IMR-90 (cell line): ENCODE measurements around the gene GSTP1. TPM values are rescaled to one million over a fixed set of nuclear protein-coding genes. Genes with fewer than 3 reads are reported as not detected.
A peak's percentile ranks its signal among the peaks of the same experiment; 100 is the strongest.

Experiments
- ATAC-seq: fragments of 200-7000 bp; cut with Tn5 transposase; 2 replicates; pipeline ENCODE4 v1.9.1; 2020; ENCODE audit warnings: low read depth, mild to moderate bottlenecking, moderate library complexity
- BruUV-seq: library from RNA; stranded (reverse); fragments of 400-500 nt; replicated peaks from 2 replicates; lab custom pipeline; 2021; lab: Mats Ljungman, UMichigan
- CTCF ChIA-PET: fragments of 300-600 bp; formaldehyde crosslinking; extraction: SDS; loops from one replicate; lab custom pipeline; 2021; ENCODE audit warnings: antibody characterized with exemption; lab: Yijun Ruan, JAX
- POLR2A ChIA-PET: fragments of 300-600 bp; sonication (Branson Sonifier 250); formaldehyde crosslinking; loops from one replicate; lab custom pipeline; 2022; ENCODE audit warnings: antibody characterized with exemption; ENCODE audit not compliant: unreplicated experiment; lab: Charles Lee
- DNase-seq: peaks from one replicate; pipeline ENCODE4 v3.0.0; 2013
- H2AFZ ChIP-seq: replicated peaks from 2 replicates; pipeline ENCODE3; 2013; ENCODE audit warnings: low read length, mild to moderate bottlenecking; ENCODE audit not compliant: poor library complexity
- H2AK5ac ChIP-seq: 2 replicates; pipeline ENCODE4 v1.6.1; 2013; ENCODE audit warnings: low read depth, low read length, inconsistent platforms
- H2AK9ac ChIP-seq: replicated peaks from 2 replicates; pipeline ENCODE3; 2013; ENCODE audit warnings: mild to moderate bottlenecking, low read depth, low read length, moderate library complexity; ENCODE audit not compliant: poor library complexity
- H2BK120ac ChIP-seq: 2 replicates; pipeline ENCODE4 v1.6.1; 2013; ENCODE audit warnings: low read depth, low read length, inconsistent platforms
- H2BK15ac ChIP-seq: 3 replicates; pipeline ENCODE4 v1.6.1; 2013; ENCODE audit warnings: low read depth, low read length, inconsistent platforms
- H2BK20ac ChIP-seq: 2 replicates; pipeline ENCODE4 v1.6.1; 2013; ENCODE audit warnings: low read depth, mild to moderate bottlenecking, inconsistent platforms, low read length, moderate library complexity
- H2BK5ac ChIP-seq: 2 replicates; pipeline ENCODE4 v1.6.1; 2013; ENCODE audit warnings: mild to moderate bottlenecking, low read depth, low read length, inconsistent platforms; ENCODE audit not compliant: poor library complexity, severe bottlenecking
- H3K14ac ChIP-seq: replicated peaks from 2 replicates; pipeline ENCODE4 v1.6.1; 2013; ENCODE audit warnings: low read depth, low read length, inconsistent platforms
- H3K18ac ChIP-seq: 2 replicates; pipeline ENCODE4 v1.6.1; 2013; ENCODE audit warnings: low read depth, low read length, control low read depth
- H3K23ac ChIP-seq: 2 replicates; pipeline ENCODE4 v1.6.1; 2013; ENCODE audit warnings: low read depth, low read length, inconsistent platforms
- H3K27ac ChIP-seq: 2 replicates; pipeline ENCODE4 v1.5.1; 2013; ENCODE audit warnings: mild to moderate bottlenecking, control low read depth, low read length; ENCODE audit not compliant: insufficient read depth
- H3K27me3 ChIP-seq: 2 replicates; pipeline ENCODE4 v1.6.1; 2013; ENCODE audit warnings: low read length; ENCODE audit not compliant: control insufficient read depth, insufficient read depth
- H3K36me3 ChIP-seq: 2 replicates; pipeline ENCODE4 v1.6.1; 2013; ENCODE audit warnings: low read length, mixed read lengths; ENCODE audit not compliant: control insufficient read depth, insufficient read depth
- H3K4ac ChIP-seq: 2 replicates; pipeline ENCODE4 v1.6.1; 2013; ENCODE audit warnings: low read depth, low read length, inconsistent platforms
- H3K4me1 ChIP-seq: 2 replicates; pipeline ENCODE4 v1.6.1; 2013; ENCODE audit warnings: low read length, mixed read lengths; ENCODE audit not compliant: control insufficient read depth, insufficient read depth
- H3K4me2 ChIP-seq: 2 replicates; pipeline ENCODE4 v1.6.1; 2013; ENCODE audit warnings: low read depth, mild to moderate bottlenecking, control low read depth, low read length, moderate library complexity
- H3K4me3 ChIP-seq: 2 replicates; pipeline ENCODE4 v1.5.1; 2013; ENCODE audit warnings: low read depth, mild to moderate bottlenecking, control low read depth, low read length, moderate library complexity; ENCODE audit not compliant: insufficient read depth
- H3K56ac ChIP-seq: 2 replicates; pipeline ENCODE4 v1.6.1; 2013; ENCODE audit warnings: low read length, inconsistent platforms; ENCODE audit not compliant: insufficient read depth; ENCODE audit errors: extremely low read depth
- H3K79me1 ChIP-seq, 2 experiments: 2 replicates each; pipeline ENCODE4 v1.6.1; 2013; ENCODE audit warnings: low read length in 2 of 2, inconsistent platforms in 1 of 2, low read depth in 1 of 2
- H3K9ac ChIP-seq: 2 replicates; pipeline ENCODE4 v1.6.1; 2013; ENCODE audit warnings: low read depth, low read length, control low read depth
- H3K9me1 ChIP-seq: 2 replicates; pipeline ENCODE4 v1.6.1; 2013; ENCODE audit warnings: low read length, inconsistent platforms; ENCODE audit not compliant: insufficient read depth
- H3K9me3 ChIP-seq: 2 replicates; pipeline ENCODE4 v1.6.1; 2013; ENCODE audit warnings: low read length; ENCODE audit not compliant: control insufficient read depth, insufficient read depth
- H4K20me1 ChIP-seq: 2 replicates; pipeline ENCODE4 v1.6.1; 2013; ENCODE audit warnings: low read length, inconsistent platforms; ENCODE audit not compliant: insufficient read depth
- H4K5ac ChIP-seq: 2 replicates; pipeline ENCODE4 v1.6.1; 2013; ENCODE audit warnings: mild to moderate bottlenecking, low read depth, low read length, control low read depth
- H4K8ac ChIP-seq, 2 experiments: 2 replicates each; pipeline ENCODE4 v1.6.1; 2013; ENCODE audit warnings: low read depth in 2 of 2, low read length in 2 of 2, control low read depth in 1 of 2, inconsistent platforms in 1 of 2
- H4K91ac ChIP-seq: 2 replicates; pipeline ENCODE4 v1.6.1; 2013; ENCODE audit warnings: low read depth, low read length, inconsistent platforms; ENCODE audit not compliant: insufficient read depth
- RAD21 ChIP-seq: IDR thresholded peaks from 2 replicates; pipeline ENCODE4 v1.6.1; 2012; ENCODE audit warnings: low read length, improper control_type of control experiment
- RFX5 ChIP-seq: IDR thresholded peaks from 2 replicates; pipeline ENCODE4 v1.8.0; 2012; ENCODE audit warnings: low read depth, mild to moderate bottlenecking, low read length, moderate library complexity
- SMC3 ChIP-seq: fragments of 150-350 bp; IDR thresholded peaks from 2 replicates; pipeline ENCODE4 v1.6.1; 2016; ENCODE audit warnings: low read depth, mild to moderate bottlenecking, antibody characterized with exemption, low read length, moderate library complexity
- WGBS, 2 experiments: methylation state at CpG; one replicate each; pipeline versions ENCODE4 v1.1.5 to v1.1.7; 2013; ENCODE audit warnings: missing lambda C conversion rate in 2 of 2; ENCODE audit not compliant: insufficient read length in 1 of 2; ENCODE audit errors: extremely low coverage in 2 of 2; 5-methylcytosine and 5-hydroxymethylcytosine counted together
- dilution Hi-C: fragments of 300-500 bp; cut with HindIII; formaldehyde crosslinking; loops from one replicate; pipeline ENCODE4 v1.14.3; 2018; ENCODE audit warnings: low sequenced_read_pairs; ENCODE audit not compliant: unreplicated experiment
- in situ Hi-C: fragments of 300-500 bp; cut with MboI; formaldehyde crosslinking; loops from 3 replicates; pipeline ENCODE4 v1.14.3; 2019; ENCODE audit warnings: low sequenced_read_pairs, inconsistent platforms, mixed read lengths
- intact Hi-C: fragments of 100-400 bp; cut with micrococcal nuclease; formaldehyde crosslinking; loops from 2 replicates; pipeline ENCODE4 v1.10.0; 2022
- polyA plus RNA-seq, 3 experiments: library from polyadenylated mRNA; depleted of rRNA; stranded (reverse); fragments of >200 nt; gene quantifications; 2 replicates each; pipeline ENCODE4 v1.2.3, GENCODE V29; 2012; ENCODE audit warnings: low replicate concordance in 1 of 3
- total RNA-seq: library from RNA; depleted of rRNA; stranded (reverse); fragments of >200 nt; gene quantifications from 2 replicates; pipeline ENCODE4 v1.2.3, GENCODE V29; 2012
- TF ChIP-seq, protein P1 (sequence below): conservative IDR thresholded peaks from 2 replicates; pipeline ENCODE4 v1.5.1; 2012; ENCODE audit warnings: mild to moderate bottlenecking, low read depth, low read length, improper control_type of control experiment

GSTP1 gene
- total and polyA plus RNA-seq, 2 of the 4 experiments (the other 2 are of a cell fraction) = 947 to 1,539 TPM

DNA sequence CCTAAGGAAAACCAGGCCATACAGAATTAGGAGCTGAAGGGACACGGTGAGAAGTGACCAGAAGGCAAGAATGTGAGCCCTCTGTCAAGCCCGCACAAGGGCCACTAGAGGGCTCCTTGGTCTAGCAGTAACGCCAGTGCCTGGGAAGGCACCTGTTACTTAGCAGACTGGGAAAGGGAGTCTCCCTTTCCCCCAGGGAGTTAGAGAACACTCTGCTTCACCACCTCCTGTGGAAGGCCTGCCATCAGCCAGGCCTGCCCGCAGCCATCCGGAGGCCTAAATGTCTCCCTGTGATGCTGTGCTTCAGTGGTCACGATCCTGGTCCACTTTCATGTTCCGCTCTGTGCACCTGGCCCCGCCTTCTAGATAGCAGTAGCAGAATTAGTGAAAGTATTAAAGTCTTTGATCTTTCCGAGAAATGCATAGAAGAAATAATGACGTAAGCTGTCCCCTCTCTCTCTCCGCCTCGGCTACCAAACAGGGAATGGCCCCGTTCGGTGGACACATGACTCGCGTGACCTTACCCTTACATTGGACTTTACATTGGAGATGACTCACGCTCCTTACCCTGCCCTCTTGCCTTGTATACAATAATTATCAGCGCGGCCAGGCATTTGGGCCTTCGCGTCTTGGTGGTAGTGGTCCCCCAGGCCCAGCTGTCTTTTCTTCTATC lies 10.7 kb upstream of the GSTP1 start:
- no peak overlapping the region for H3K27ac ChIP-seq
- H4K91ac ChIP-seq = no peak overlapping the region
- 48% methylated on average over 10 of the region's 21 CpGs; no CpG with 5 or more reads in 1 of the 2 experiments for WGBS, 2 experiments
- dilution Hi-C loops = no loop called here
- H2BK15ac ChIP-seq = no peak overlapping the region
- no peak overlapping the region for H2BK120ac ChIP-seq
- peaks cover 5% of the 10 kb centered on the region for H3K9me3 ChIP-seq
- no peak overlapping the region for H3K14ac ChIP-seq
- H3K79me1 ChIP-seq = no peaks in the 10 kb centered on the region
- TF ChIP-seq, protein P1, sequence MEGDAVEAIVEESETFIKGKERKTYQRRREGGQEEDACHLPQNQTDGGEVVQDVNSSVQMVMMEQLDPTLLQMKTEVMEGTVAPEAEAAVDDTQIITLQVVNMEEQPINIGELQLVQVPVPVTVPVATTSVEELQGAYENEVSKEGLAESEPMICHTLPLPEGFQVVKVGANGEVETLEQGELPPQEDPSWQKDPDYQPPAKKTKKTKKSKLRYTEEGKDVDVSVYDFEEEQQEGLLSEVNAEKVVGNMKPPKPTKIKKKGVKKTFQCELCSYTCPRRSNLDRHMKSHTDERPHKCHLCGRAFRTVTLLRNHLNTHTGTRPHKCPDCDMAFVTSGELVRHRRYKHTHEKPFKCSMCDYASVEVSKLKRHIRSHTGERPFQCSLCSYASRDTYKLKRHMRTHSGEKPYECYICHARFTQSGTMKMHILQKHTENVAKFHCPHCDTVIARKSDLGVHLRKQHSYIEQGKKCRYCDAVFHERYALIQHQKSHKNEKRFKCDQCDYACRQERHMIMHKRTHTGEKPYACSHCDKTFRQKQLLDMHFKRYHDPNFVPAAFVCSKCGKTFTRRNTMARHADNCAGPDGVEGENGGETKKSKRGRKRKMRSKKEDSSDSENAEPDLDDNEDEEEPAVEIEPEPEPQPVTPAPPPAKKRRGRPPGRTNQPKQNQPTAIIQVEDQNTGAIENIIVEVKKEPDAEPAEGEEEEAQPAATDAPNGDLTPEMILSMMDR = peak; percentile 63
- no peak for TF ChIP-seq RFX5
- TF ChIP-seq RAD21 = peak; percentile 69
- peak; percentile 36; the same call in 1 of the 2 replicates for TF ChIP-seq SMC3
- H3K36me3 ChIP-seq = no peaks in the 10 kb centered on the region
- no peaks in the 10 kb centered on the region for H3K9me1 ChIP-seq
- H3K4ac ChIP-seq = no peak overlapping the region
- H3K18ac ChIP-seq = no peak overlapping the region
- H3K9ac ChIP-seq = no peak overlapping the region
- no peak overlapping the region for H4K5ac ChIP-seq
- H4K8ac ChIP-seq = no peak overlapping the region
- in situ Hi-C loops = no loop called here
- no peak overlapping the region for H2BK20ac ChIP-seq
- no peaks in the 10 kb centered on the region for H4K20me1 ChIP-seq
- no peak overlapping the region for H3K23ac ChIP-seq
- no peak overlapping the region for H2AK9ac ChIP-seq
- H2BK5ac ChIP-seq = no peak overlapping the region
- no peak overlapping the region for H3K4me2 ChIP-seq
- ATAC-seq (peak; percentile 74; the same call in 1 of the 2 replicates), DNase-seq (peak; percentile 48)
- H2AFZ ChIP-seq = no peak overlapping the region
- ChIA-PET CTCF (interaction anchor here (1.0 to 1.6 kb wide), 3 partner anchors 10 to 12 kb away, joined by 3 to 9 read pairs (median 3); partner anchors contain the start of gene GSTP1), POLR2A (no interaction called here)
- H3K4me3 ChIP-seq = no peak overlapping the region
- intact Hi-C loops = loop anchor here (5.0 kb wide), 1 partner anchor 84 kb away; no protein-coding TSS in a partner anchor
- no peaks in the 10 kb centered on the region for H3K4me1 ChIP-seq
- no peak overlapping the region for H2AK5ac ChIP-seq
- H3K27me3 ChIP-seq = peaks cover 32% of the 10 kb centered on the region
- BruUV-seq = no TSS peak
- no peak overlapping the region for H3K56ac ChIP-seq
